GM12878 (cell line): ENCODE results near the gene ZNF213. TPM values are rescaled to one million over a fixed set of nuclear protein-coding genes. Genes with fewer than 3 reads are reported as not detected.

Experiments
- ATAC-seq: fragments of 200-7000 bp; cut with Tn5 transposase; 3 replicates; pipeline ENCODE4 v1.9.1; 2020; ENCODE audit warnings: mild to moderate bottlenecking, moderate library complexity
- BruUV-seq: library from RNA; stranded (reverse); fragments of 400-500 nt; replicated peaks from 2 replicates; lab custom pipeline; 2021; lab: Mats Ljungman, UMichigan
- CTCF ChIA-PET: fragments of 300-600 bp; sonication (Branson Sonifier 250); formaldehyde crosslinking; extraction: SDS; loops from one replicate; lab custom pipeline; 2021; ENCODE audit warnings: inconsistent platforms; lab: Yijun Ruan, JAX
- POLR2A ChIA-PET: fragments of 350-600 bp; formaldehyde crosslinking; extraction: SDS; loops from one replicate; lab custom pipeline; 2021; ENCODE audit warnings: inconsistent platforms; lab: Charles Lee
- RAD21 ChIA-PET: fragments of 300-600 bp; sonication (Branson Sonifier 250); formaldehyde crosslinking; loops from one replicate; lab custom pipeline; 2023; ENCODE audit warnings: antibody characterized with exemption; ENCODE audit not compliant: unreplicated experiment; lab: Charles Lee
- SMC1A ChIA-PET: fragments of 300-600 bp; sonication (Branson Sonifier 250); formaldehyde crosslinking; loops from one replicate; lab custom pipeline; 2023; ENCODE audit not compliant: unreplicated experiment, uncharacterized antibody; lab: Charles Lee
- DNase-seq: peaks from one replicate; pipeline ENCODE4 v3.0.0-alpha.2; 2011; ENCODE audit warnings: low read depth, low spot score
- FAIRE-seq: peaks from 3 replicates; lab custom pipeline; 2011; peaks lifted over from hg19 to GRCh38; lab: Jason Lieb, UNC
- H2AFZ ChIP-seq: 2 replicates; pipeline ENCODE4 v1.6.0; 2011; ENCODE audit warnings: low read depth, low read length, control low read depth; ENCODE audit not compliant: control insufficient read depth
- H3K27ac ChIP-seq: 2 replicates; pipeline ENCODE4 v1.5.1; 2011; ENCODE audit warnings: control low read depth; ENCODE audit not compliant: control insufficient read depth, insufficient read depth
- H3K27me3 ChIP-seq, 2 experiments: replicated peaks in 1 of 2; 2 replicates each; pipeline versions ENCODE4 v1.6.0 to v1.6.1; 2011; ENCODE audit warnings: low read length in 1 of 2; ENCODE audit not compliant: control insufficient read depth in 2 of 2, insufficient read depth in 2 of 2
- H3K36me3 ChIP-seq, 2 experiments: 2 replicates each; pipeline ENCODE4 v1.5.1; 2011; ENCODE audit warnings: low read length in 1 of 2; ENCODE audit not compliant: control insufficient read depth in 2 of 2, insufficient read depth in 2 of 2
- H3K4me1 ChIP-seq: 2 replicates; pipeline ENCODE4 v1.6.1; 2011; ENCODE audit warnings: mild to moderate bottlenecking, low read length, moderate library complexity, mixed read lengths; ENCODE audit not compliant: control insufficient read depth, insufficient read depth
- H3K4me2 ChIP-seq: 2 replicates; pipeline ENCODE4 v1.6.0; 2011; ENCODE audit warnings: control low read depth; ENCODE audit not compliant: control insufficient read depth, insufficient read depth
- H3K4me3 ChIP-seq: fragments of 200-600 bp; sonication (generic); 2 replicates; pipeline ENCODE4 v1.5.1; 2016
- H3K79me2 ChIP-seq: 2 replicates; pipeline ENCODE4 v1.6.0; 2011; ENCODE audit warnings: low read length; ENCODE audit not compliant: control insufficient read depth, insufficient read depth
- H3K9ac ChIP-seq: 2 replicates; pipeline ENCODE4 v1.8.0; 2011; ENCODE audit warnings: low read length, control low read depth, mixed read lengths; ENCODE audit not compliant: control insufficient read depth, insufficient read depth
- H3K9me3 ChIP-seq: replicated peaks from 3 replicates; pipeline ENCODE4 v1.5.1; 2011; ENCODE audit warnings: mild to moderate bottlenecking, low read length; ENCODE audit not compliant: control insufficient read depth, insufficient read depth
- H4K20me1 ChIP-seq: 2 replicates; pipeline ENCODE4 v1.6.0; 2011; ENCODE audit not compliant: control insufficient read depth, insufficient read depth
- MYB ChIP-seq: fragments of 150-350 bp; IDR thresholded peaks from 2 replicates; pipeline ENCODE4 v1.6.1; 2014; ENCODE audit warnings: mild to moderate bottlenecking, low read depth, low read length, borderline replicate concordance
- MYC ChIP-seq: IDR thresholded peaks from 2 replicates; pipeline ENCODE4 v1.6.1; 2011; ENCODE audit warnings: mild to moderate bottlenecking, low read length, moderate library complexity, inconsistent platforms; ENCODE audit not compliant: insufficient read depth, insufficient replicate concordance, insufficient read length, severe bottlenecking
- WGBS: methylation state at CpG from one replicate; pipeline ENCODE4 v1.1.6; 2016; ENCODE audit warnings: low lambda C conversion rate; ENCODE audit not compliant: insufficient replicate concordance, insufficient coverage; ENCODE audit errors: missing lambda C conversion rate; 5-methylcytosine and 5-hydroxymethylcytosine counted together
- in situ Hi-C: fragments of 300-500 bp; cut with MboI; formaldehyde crosslinking; loops from 9 replicates; pipeline ENCODE4 v1.14.3; 2018; ENCODE audit warnings: mixed read lengths
- intact Hi-C: fragments of 100-400 bp; cut with micrococcal nuclease; formaldehyde crosslinking; loops from one replicate; pipeline ENCODE4 v1.14.2; 2022; ENCODE audit not compliant: unreplicated experiment
- polyA plus RNA-seq, 11 experiments: library from polyadenylated mRNA; depleted of rRNA in 4 of 11; unstranded in 6 of 11; stranded (reverse) in 5 of 11; fragments of >200 nt; fragmentation: Nextera tagmentation in 4 of 11; fragmentation: Illumina TruSeq in 1 of 11; extraction: Ambion mirVana in 4 of 11; extraction: Trizol in 1 of 11; gene quantifications; 1 replicate in 1 of 11; 2 replicates in 10 of 11; pipeline versions ENCODE4 v1.2.1 to v1.2.3, GENCODE V29; 2011 to 2016; ENCODE audit warnings: inconsistent platforms in 2 of 11, missing spikeins in 2 of 11, low read depth in 1 of 11
- total RNA-seq, 4 experiments: library from RNA; depleted of rRNA in 3 of 4; stranded (reverse); fragments of >200 nt in 3 of 4; fragmentation: Illumina TruSeq in 1 of 4; extraction: Trizol in 1 of 4; gene quantifications; 2 replicates each; pipeline versions ENCODE4 v1.2.1 to v1.2.3, GENCODE V29; 2013 to 2021
- TF ChIP-seq, protein P1 (sequence below): fragments of 450-650 bp; IDR thresholded peaks from 2 replicates; pipeline ENCODE4 v1.6.1; 2017; ENCODE audit warnings: mild to moderate bottlenecking, moderate library complexity

The ZNF213 gene
- total and polyA plus RNA-seq, 10 of the 15 experiments (the other 5 are each of a cell fraction or from before 2014, with no cell fraction given): 0.53 to 9.4 (median 1.1) TPM

DNA sequence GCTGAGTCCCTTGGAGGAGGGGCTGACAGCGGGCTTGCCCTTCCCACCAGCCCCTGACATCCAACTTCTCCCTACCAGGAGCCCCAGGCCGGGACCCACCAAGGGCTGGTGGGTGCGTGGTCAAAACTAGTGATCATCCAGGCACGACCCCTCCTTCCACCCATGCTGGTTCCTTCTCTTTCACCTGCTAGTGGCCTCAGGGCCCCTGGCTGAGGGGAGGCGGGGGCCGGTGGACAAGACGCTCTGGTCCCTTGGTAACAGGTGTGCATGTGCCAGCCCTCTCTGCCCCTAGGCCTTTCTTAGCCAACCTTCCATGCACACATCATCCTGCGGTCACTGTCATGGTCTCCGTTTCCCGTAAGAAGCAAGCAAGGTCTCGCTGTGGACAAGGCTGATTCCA lies 8.4 kb downstream of the ZNF213 start (continued):
- no peak for TF ChIP-seq MYC

DNA sequence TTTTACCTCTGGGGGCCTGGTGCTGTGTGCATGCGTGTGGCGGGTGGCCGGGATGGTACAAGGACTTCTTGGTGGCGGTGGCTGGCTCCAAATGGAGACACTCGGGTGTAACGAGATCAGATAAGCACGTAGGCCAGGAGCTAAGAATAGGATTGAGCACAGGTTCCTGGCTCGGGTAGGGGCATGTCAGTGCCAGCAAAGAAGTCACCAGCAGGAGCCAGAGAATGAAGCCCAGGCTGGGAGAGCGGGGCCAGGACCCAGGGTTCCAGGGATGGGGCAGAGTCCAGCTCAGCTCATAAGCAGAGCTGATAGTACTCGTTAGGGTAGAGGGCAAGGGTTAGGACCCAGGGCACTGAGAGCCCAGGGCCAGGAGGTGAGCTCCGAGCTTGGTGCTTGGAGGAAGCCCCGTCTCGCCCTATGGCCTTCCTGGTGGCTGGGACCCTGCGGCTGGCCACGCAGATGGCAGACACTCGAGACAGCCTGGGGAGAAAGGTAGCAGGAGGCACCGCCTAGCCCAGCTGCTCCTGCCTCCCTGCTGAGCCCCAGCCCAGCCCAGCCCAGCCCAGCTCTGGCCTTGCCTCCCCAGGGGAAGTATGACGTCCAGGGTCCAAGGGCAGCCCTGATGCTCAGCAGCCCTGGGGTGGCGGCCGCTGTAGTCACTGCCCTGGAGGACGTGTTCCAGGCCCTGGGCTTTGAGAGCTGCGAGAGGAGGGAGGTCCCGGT lies 8.9 kb downstream of the ZNF213 start:
- H3K27me3 ChIP-seq: no peaks in the 10 kb centered on the region
- H3K27ac ChIP-seq: no peak overlapping the region
- H3K36me3 ChIP-seq: no peaks in the 10 kb centered on the region; a peak in 2 of 4 replicates
- 61% methylated on average over 21 of the region's 23 CpGs for WGBS
- no peaks in the 10 kb centered on the region for H3K9me3 ChIP-seq
- ChIA-PET CTCF (interaction anchor here (0.8 to 1.5 kb wide), 3 partner anchors 14 to 115 kb away, joined by 3 to 5 read pairs (median 3); no protein-coding TSS in a partner anchor), RAD21 (interaction anchor here (2.5 kb wide), 1 partner anchor 9 kb away, joined by 6 read pairs; the partner anchor contains the start of gene ZNF213), POLR2A (no interaction called here), SMC1A (no interaction called here)
- no peak for TF ChIP-seq MYB
- TF ChIP-seq, protein P1, sequence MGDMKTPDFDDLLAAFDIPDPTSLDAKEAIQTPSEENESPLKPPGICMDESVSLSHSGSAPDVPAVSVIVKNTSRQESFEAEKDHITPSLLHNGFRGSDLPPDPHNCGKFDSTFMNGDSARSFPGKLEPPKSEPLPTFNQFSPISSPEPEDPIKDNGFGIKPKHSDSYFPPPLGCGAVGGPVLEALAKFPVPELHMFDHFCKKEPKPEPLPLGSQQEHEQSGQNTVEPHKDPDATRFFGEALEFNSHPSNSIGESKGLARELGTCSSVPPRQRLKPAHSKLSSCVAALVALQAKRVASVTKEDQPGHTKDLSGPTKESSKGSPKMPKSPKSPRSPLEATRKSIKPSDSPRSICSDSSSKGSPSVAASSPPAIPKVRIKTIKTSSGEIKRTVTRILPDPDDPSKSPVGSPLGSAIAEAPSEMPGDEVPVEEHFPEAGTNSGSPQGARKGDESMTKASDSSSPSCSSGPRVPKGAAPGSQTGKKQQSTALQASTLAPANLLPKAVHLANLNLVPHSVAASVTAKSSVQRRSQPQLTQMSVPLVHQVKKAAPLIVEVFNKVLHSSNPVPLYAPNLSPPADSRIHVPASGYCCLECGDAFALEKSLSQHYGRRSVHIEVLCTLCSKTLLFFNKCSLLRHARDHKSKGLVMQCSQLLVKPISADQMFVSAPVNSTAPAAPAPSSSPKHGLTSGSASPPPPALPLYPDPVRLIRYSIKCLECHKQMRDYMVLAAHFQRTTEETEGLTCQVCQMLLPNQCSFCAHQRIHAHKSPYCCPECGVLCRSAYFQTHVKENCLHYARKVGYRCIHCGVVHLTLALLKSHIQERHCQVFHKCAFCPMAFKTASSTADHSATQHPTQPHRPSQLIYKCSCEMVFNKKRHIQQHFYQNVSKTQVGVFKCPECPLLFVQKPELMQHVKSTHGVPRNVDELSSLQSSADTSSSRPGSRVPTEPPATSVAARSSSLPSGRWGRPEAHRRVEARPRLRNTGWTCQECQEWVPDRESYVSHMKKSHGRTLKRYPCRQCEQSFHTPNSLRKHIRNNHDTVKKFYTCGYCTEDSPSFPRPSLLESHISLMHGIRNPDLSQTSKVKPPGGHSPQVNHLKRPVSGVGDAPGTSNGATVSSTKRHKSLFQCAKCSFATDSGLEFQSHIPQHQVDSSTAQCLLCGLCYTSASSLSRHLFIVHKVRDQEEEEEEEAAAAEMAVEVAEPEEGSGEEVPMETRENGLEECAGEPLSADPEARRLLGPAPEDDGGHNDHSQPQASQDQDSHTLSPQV: no peak
- FAIRE-seq (no peak), DNase-seq (no peak), ATAC-seq (no peak)
- no peak overlapping the region for H3K9ac ChIP-seq
- no peak overlapping the region for H3K4me3 ChIP-seq
- in situ Hi-C loops (no loop called here), intact Hi-C loops (no loop called here)
- no peaks in the 10 kb centered on the region for H4K20me1 ChIP-seq
- H3K4me1 ChIP-seq: no peaks in the 10 kb centered on the region
- H2AFZ ChIP-seq: no peak overlapping the region
- no TSS peak for BruUV-seq
- H3K4me2 ChIP-seq: no peak overlapping the region
- no peaks in the 10 kb centered on the region for H3K79me2 ChIP-seq
